HCT116 (cell line): ENCODE data around the gene CD247.

Source experiments
- CEBPB ChIP-seq: IDR thresholded peaks from 2 replicates; pipeline ENCODE4 v1.6.1; 2012; ENCODE audit warnings: low read depth
- EGR1 ChIP-seq: IDR thresholded peaks from 2 replicates; pipeline ENCODE4 v1.6.1; 2012; ENCODE audit warnings: low read depth
- EZH2 ChIP-seq: fragments of 200-600 bp; sonication (generic); IDR thresholded peaks from 2 replicates; pipeline ENCODE4 v1.6.1; 2017; ENCODE audit warnings: antibody characterized with exemption, mixed run types
- EZH2phosphoT487 ChIP-seq: fragments of 200-600 bp; IDR thresholded peaks from 2 replicates; pipeline ENCODE4 v1.6.1; 2018; ENCODE audit warnings: antibody characterized with exemption, borderline replicate concordance
- POLR2A ChIP-seq: IDR thresholded peaks from 2 replicates; pipeline ENCODE4 v1.7.0; 2011; ENCODE audit warnings: borderline replicate concordance; ENCODE audit not compliant: insufficient read depth, insufficient read length; ENCODE audit errors: extremely low read depth
- POLR2AphosphoS5 ChIP-seq: IDR thresholded peaks from 2 replicates; pipeline ENCODE4 v1.6.1; 2011; ENCODE audit warnings: mild to moderate bottlenecking, low read depth, low read length, moderate library complexity
- RAD21 ChIP-seq: IDR thresholded peaks from 2 replicates; pipeline ENCODE4 v1.6.1; 2012; ENCODE audit warnings: low read depth, mild to moderate bottlenecking
- SP1 ChIP-seq: IDR thresholded peaks from 2 replicates; pipeline ENCODE4 v1.6.1; 2012; ENCODE audit warnings: low read depth
- TF ChIP-seq, protein P1 (sequence below), 3 experiments: fragments of 200-600 bp in 1 of 3; sonication (generic) in 1 of 3; IDR thresholded peaks in 2 of 3; conservative IDR thresholded peaks in 1 of 3; 2 replicates each; pipeline ENCODE4 v1.5.1; 2012 to 2017; ENCODE audit warnings: low read depth in 2 of 3, low read length in 2 of 3, antibody characterized with exemption in 1 of 3, borderline replicate concordance in 1 of 3, control low read depth in 1 of 3, mild to moderate bottlenecking in 1 of 3, mixed read lengths in 1 of 3, mixed run types in 1 of 3, moderate library complexity in 1 of 3; ENCODE audit not compliant: insufficient read depth in 1 of 3
- TF ChIP-seq, protein P2 (sequence below): IDR thresholded peaks from 2 replicates; pipeline ENCODE4 v1.6.1; 2012; ENCODE audit warnings: low read depth
- TF ChIP-seq, protein P3 (sequence below): IDR thresholded peaks from 2 replicates; pipeline ENCODE4 v1.6.1; 2012

- TF ChIP-seq, protein P1, sequence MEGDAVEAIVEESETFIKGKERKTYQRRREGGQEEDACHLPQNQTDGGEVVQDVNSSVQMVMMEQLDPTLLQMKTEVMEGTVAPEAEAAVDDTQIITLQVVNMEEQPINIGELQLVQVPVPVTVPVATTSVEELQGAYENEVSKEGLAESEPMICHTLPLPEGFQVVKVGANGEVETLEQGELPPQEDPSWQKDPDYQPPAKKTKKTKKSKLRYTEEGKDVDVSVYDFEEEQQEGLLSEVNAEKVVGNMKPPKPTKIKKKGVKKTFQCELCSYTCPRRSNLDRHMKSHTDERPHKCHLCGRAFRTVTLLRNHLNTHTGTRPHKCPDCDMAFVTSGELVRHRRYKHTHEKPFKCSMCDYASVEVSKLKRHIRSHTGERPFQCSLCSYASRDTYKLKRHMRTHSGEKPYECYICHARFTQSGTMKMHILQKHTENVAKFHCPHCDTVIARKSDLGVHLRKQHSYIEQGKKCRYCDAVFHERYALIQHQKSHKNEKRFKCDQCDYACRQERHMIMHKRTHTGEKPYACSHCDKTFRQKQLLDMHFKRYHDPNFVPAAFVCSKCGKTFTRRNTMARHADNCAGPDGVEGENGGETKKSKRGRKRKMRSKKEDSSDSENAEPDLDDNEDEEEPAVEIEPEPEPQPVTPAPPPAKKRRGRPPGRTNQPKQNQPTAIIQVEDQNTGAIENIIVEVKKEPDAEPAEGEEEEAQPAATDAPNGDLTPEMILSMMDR (IDR thresholded peaks at IDR 0.05 in 2 of 3, conservative IDR thresholded peaks at IDR 0.05 in 1 of 3; ENCODE audit: borderline replicate concordance in 1 of 3, insufficient read depth in 1 of 3, low read depth in 2 of 3, low read length in 2 of 3) = no peak
- TF ChIP-seq EZH2 = no peak
- TF ChIP-seq, protein P2, sequence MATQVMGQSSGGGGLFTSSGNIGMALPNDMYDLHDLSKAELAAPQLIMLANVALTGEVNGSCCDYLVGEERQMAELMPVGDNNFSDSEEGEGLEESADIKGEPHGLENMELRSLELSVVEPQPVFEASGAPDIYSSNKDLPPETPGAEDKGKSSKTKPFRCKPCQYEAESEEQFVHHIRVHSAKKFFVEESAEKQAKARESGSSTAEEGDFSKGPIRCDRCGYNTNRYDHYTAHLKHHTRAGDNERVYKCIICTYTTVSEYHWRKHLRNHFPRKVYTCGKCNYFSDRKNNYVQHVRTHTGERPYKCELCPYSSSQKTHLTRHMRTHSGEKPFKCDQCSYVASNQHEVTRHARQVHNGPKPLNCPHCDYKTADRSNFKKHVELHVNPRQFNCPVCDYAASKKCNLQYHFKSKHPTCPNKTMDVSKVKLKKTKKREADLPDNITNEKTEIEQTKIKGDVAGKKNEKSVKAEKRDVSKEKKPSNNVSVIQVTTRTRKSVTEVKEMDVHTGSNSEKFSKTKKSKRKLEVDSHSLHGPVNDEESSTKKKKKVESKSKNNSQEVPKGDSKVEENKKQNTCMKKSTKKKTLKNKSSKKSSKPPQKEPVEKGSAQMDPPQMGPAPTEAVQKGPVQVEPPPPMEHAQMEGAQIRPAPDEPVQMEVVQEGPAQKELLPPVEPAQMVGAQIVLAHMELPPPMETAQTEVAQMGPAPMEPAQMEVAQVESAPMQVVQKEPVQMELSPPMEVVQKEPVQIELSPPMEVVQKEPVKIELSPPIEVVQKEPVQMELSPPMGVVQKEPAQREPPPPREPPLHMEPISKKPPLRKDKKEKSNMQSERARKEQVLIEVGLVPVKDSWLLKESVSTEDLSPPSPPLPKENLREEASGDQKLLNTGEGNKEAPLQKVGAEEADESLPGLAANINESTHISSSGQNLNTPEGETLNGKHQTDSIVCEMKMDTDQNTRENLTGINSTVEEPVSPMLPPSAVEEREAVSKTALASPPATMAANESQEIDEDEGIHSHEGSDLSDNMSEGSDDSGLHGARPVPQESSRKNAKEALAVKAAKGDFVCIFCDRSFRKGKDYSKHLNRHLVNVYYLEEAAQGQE = no peak
- TF ChIP-seq POLR2A = peak; percentile 45
- no peak for TF ChIP-seq EZH2phosphoT487
- TF ChIP-seq POLR2AphosphoS5 = peak; percentile 57; the same call in 1 of the 2 replicates
- no peak for TF ChIP-seq EGR1
- TF ChIP-seq, protein P3, sequence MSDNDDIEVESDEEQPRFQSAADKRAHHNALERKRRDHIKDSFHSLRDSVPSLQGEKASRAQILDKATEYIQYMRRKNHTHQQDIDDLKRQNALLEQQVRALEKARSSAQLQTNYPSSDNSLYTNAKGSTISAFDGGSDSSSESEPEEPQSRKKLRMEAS = no peak
- TF ChIP-seq SP1 = no peak
- TF ChIP-seq RAD21 = no peak
- TF ChIP-seq CEBPB = no peak
These were observed 63.2 kb downstream of the CD247 start for GRCh38 chr1:167454894-167455785.
